A549 (cell line): Measurements from ENCODE around the gene C1QBP.

Experiments used
- EHMT2 ChIP-seq: fragments of 200-600 bp; sonication (generic); IDR thresholded peaks from 2 replicates; pipeline ENCODE4 v1.6.1; 2016; ENCODE audit warnings: antibody characterized with exemption, low read depth, mild to moderate bottlenecking, moderate library complexity
- FOXS1 ChIP-seq: fragments of 250-450 bp; sonication (Bioruptor Pico); IDR thresholded peaks from 2 replicates; pipeline ENCODE4 v1.5.0; 2020; ENCODE audit warnings: mild to moderate bottlenecking, moderate library complexity
- JUN ChIP-seq, 2 experiments: fragments of >200 bp; sonication (Bioruptor Twin); formaldehyde crosslinking; IDR thresholded peaks; 2 replicates in 1 of 2; 3 replicates in 1 of 2; pipeline ENCODE4 v1.6.1; 2016 to 2017
- JUNB ChIP-seq: fragments of >200 bp; sonication (Bioruptor Twin); formaldehyde crosslinking; IDR thresholded peaks from 2 replicates; pipeline ENCODE4 v1.6.1; 2016
- PHF8 ChIP-seq: fragments of 200-600 bp; sonication (generic); IDR thresholded peaks from 2 replicates; pipeline ENCODE4 v1.6.1; 2016; ENCODE audit warnings: low read depth, mild to moderate bottlenecking, antibody characterized with exemption, moderate library complexity, borderline replicate concordance
- POLR2A ChIP-seq: IDR thresholded peaks from 2 replicates; pipeline ENCODE4 v1.6.1; 2012; ENCODE audit warnings: mild to moderate bottlenecking, low read length
- TF ChIP-seq, protein P1 (sequence below): fragments of >200 bp; sonication (Bioruptor Twin); formaldehyde crosslinking; IDR thresholded peaks from 3 replicates; pipeline ENCODE4 v1.5.1; 2016

GRCh38 chr17:5446786-5447185 is 7.8 kb upstream of the C1QBP start:
- TF ChIP-seq, protein P1, sequence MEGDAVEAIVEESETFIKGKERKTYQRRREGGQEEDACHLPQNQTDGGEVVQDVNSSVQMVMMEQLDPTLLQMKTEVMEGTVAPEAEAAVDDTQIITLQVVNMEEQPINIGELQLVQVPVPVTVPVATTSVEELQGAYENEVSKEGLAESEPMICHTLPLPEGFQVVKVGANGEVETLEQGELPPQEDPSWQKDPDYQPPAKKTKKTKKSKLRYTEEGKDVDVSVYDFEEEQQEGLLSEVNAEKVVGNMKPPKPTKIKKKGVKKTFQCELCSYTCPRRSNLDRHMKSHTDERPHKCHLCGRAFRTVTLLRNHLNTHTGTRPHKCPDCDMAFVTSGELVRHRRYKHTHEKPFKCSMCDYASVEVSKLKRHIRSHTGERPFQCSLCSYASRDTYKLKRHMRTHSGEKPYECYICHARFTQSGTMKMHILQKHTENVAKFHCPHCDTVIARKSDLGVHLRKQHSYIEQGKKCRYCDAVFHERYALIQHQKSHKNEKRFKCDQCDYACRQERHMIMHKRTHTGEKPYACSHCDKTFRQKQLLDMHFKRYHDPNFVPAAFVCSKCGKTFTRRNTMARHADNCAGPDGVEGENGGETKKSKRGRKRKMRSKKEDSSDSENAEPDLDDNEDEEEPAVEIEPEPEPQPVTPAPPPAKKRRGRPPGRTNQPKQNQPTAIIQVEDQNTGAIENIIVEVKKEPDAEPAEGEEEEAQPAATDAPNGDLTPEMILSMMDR: no peak
- TF ChIP-seq FOXS1 (CRISPR knock-in tag) (no peak), POLR2A (no peak), EHMT2 (no peak), JUNB (no peak), JUN (IDR thresholded peaks at IDR 0.05) (no peak), PHF8 (no peak)
